Gastrocnemius medialis (tissue), 4 donors: ENCODE results near the gene DMKN.

Experiments
- CTCF ChIP-seq, 5 experiments: fragments of 450-650 bp in 3 of 5; fragments of 200-600 bp in 2 of 5; sonication (generic) in 2 of 5; IDR thresholded peaks in 4 of 5; conservative IDR thresholded peaks in 1 of 5; 1 replicate in 4 of 5; 2 replicates in 1 of 5; pipeline ENCODE4 v1.5.1; 2016 to 2019; ENCODE audit warnings: antibody characterized with exemption in 5 of 5, mild to moderate bottlenecking in 3 of 5, moderate library complexity in 3 of 5
- POLR2A ChIP-seq, 2 donors: fragments of 450-650 bp; IDR thresholded peaks; one replicate each; pipeline ENCODE4 v1.6.1; 2017; ENCODE audit warnings: antibody characterized with exemption in 2 of 2, mild to moderate bottlenecking in 2 of 2, moderate library complexity in 2 of 2

GRCh38 chr19:35553385-35554000 lies 40.0 kb upstream of the DMKN start:
- TF ChIP-seq CTCF (IDR thresholded peaks at IDR 0.05 in 4 of 5, conservative IDR thresholded peaks at IDR 0.05 in 1 of 5) (no peak), POLR2A (IDR thresholded peaks at IDR 0.05) (no peak)
